MCF 10A (cell line): ENCODE measurements around the gene MED10. TPM values are rescaled to one million over a fixed set of nuclear protein-coding genes. Genes with fewer than 3 reads are reported as not detected.

Source experiments
- BruUV-seq: library from RNA; stranded (reverse); fragments of 400-500 nt; replicated peaks from 2 replicates; lab custom pipeline; 2021; lab: Mats Ljungman, UMichigan
- CTCF ChIA-PET: fragments of 300-600 bp; sonication (Branson Sonifier 250); formaldehyde crosslinking; extraction: SDS; loops from one replicate; lab custom pipeline; 2021; ENCODE audit warnings: antibody characterized with exemption, inconsistent platforms; lab: Yijun Ruan, JAX
- POLR2A ChIA-PET: fragments of 300-600, 350-650 bp; sonication (Branson Sonifier 250); formaldehyde crosslinking; extraction: SDS; loops from one replicate; lab custom pipeline; 2020; ENCODE audit warnings: antibody characterized with exemption, inconsistent platforms; lab: Yijun Ruan, JAX
- DNase-seq: peaks from one replicate; pipeline ENCODE4 v3.0.0-alpha.2; 2018; ENCODE audit not compliant: unreplicated experiment
- H3K27ac Mint-ChIP-seq: one replicate; pipeline ENCODE4 v1.8.0; 2022; ENCODE audit warnings: mild to moderate bottlenecking, low read depth, mixed read lengths; ENCODE audit not compliant: unreplicated experiment
- H3K27me3 Mint-ChIP-seq: one replicate; pipeline ENCODE4 v1.8.0; 2022; ENCODE audit warnings: mixed read lengths; ENCODE audit not compliant: insufficient read depth, unreplicated experiment
- H3K36me3 Mint-ChIP-seq: one replicate; pipeline ENCODE4 v1.8.0; 2022; ENCODE audit warnings: mild to moderate bottlenecking, moderate library complexity, mixed read lengths; ENCODE audit not compliant: insufficient read depth, unreplicated experiment
- H3K4me1 Mint-ChIP-seq: one replicate; pipeline ENCODE4 v1.8.0; 2022; ENCODE audit warnings: mixed read lengths; ENCODE audit not compliant: insufficient read depth, unreplicated experiment
- H3K4me3 Mint-ChIP-seq: one replicate; pipeline ENCODE4 v1.8.0; 2022; ENCODE audit warnings: mild to moderate bottlenecking, moderate library complexity, mixed read lengths; ENCODE audit not compliant: unreplicated experiment
- H3K9me3 Mint-ChIP-seq: one replicate; pipeline ENCODE4 v1.8.0; 2022; ENCODE audit warnings: mixed read lengths; ENCODE audit not compliant: unreplicated experiment
- CTCF ChIP-seq: fragments of 200-600 bp; IDR thresholded peaks from one replicate; pipeline ENCODE4 v1.8.0; 2022; ENCODE audit warnings: antibody characterized with exemption, mild to moderate bottlenecking; ENCODE audit not compliant: unreplicated experiment
- intact Hi-C: fragments of 100-400 bp; cut with micrococcal nuclease; formaldehyde crosslinking; loops from 2 replicates; pipeline ENCODE4 v1.14.1; 2022
- total RNA-seq: library from RNA; stranded (reverse); gene quantifications from 2 replicates; pipeline ENCODE4 v1.2.3, GENCODE V29; 2022

MED10 gene
- total RNA-seq, 1 experiment from 2014 or later = 85.1 TPM

- no peak for DNase-seq
- Mint-ChIP-seq H3K36me3 (no peaks in the 10 kb centered on the region), H3K27ac (no peak overlapping the region), H3K4me1 (no peaks in the 10 kb centered on the region), H3K4me3 (no peak overlapping the region), H3K27me3 (peaks cover 45% of the 10 kb centered on the region), H3K9me3 (no peaks in the 10 kb centered on the region)
- ChIA-PET CTCF (no interaction called here), POLR2A (no interaction called here)
- no peak for TF ChIP-seq CTCF
- intact Hi-C loops = no loop called here
- no TSS peak for BruUV-seq
Measured at GRCh38 chr5:6350277-6351090, 27.9 kb downstream of the MED10 start.

- CTCF ChIA-PET = no interaction called here
- intact Hi-C loops = no loop called here
- POLR2A ChIA-PET = no interaction called here
- H3K36me3 Mint-ChIP-seq = no peaks in the 10 kb centered on the region
- H3K27me3 Mint-ChIP-seq = peaks cover 44% of the 10 kb centered on the region
- no peak overlapping the region for H3K4me3 Mint-ChIP-seq
- no peak for DNase-seq
- no peak for TF ChIP-seq CTCF
- no peaks in the 10 kb centered on the region for H3K9me3 Mint-ChIP-seq
- no TSS peak for BruUV-seq
- H3K27ac Mint-ChIP-seq = no peak overlapping the region
- no peaks in the 10 kb centered on the region for H3K4me1 Mint-ChIP-seq
Measured at GRCh38 chr5:6349387-6349786, 29.0 kb downstream of the MED10 start.

- H3K4me3 Mint-ChIP-seq = no peak overlapping the region
- ChIA-PET CTCF (no interaction called here), POLR2A (no interaction called here)
- no peak for DNase-seq
- H3K36me3 Mint-ChIP-seq = no peaks in the 10 kb centered on the region
- peaks cover 38% of the 10 kb centered on the region for H3K27me3 Mint-ChIP-seq
- intact Hi-C loops = no loop called here
- H3K27ac Mint-ChIP-seq = no peak overlapping the region
- TF ChIP-seq CTCF = no peak
- no TSS peak for BruUV-seq
- H3K9me3 Mint-ChIP-seq = no peaks in the 10 kb centered on the region
- H3K4me1 Mint-ChIP-seq = no peaks in the 10 kb centered on the region
Measured at GRCh38 chr5:6348476-6349000, 29.8 kb downstream of the MED10 start.

- DNase-seq = no peak
- BruUV-seq = no TSS peak
- Mint-ChIP-seq H3K4me3 (no peak overlapping the region), H3K9me3 (no peaks in the 10 kb centered on the region), H3K36me3 (no peaks in the 10 kb centered on the region), H3K27me3 (peaks cover 37% of the 10 kb centered on the region), H3K4me1 (no peaks in the 10 kb centered on the region), H3K27ac (no peak overlapping the region)
- CTCF ChIA-PET = no interaction called here
- TF ChIP-seq CTCF = no peak
- intact Hi-C loops = no loop called here
- POLR2A ChIA-PET = no interaction called here
Measured at GRCh38 chr5:6347673-6348072, 30.7 kb downstream of the MED10 start.
